Thyroid gland (tissue), 4 donors: ENCODE results near the gene AAK1. TPM values are rescaled to one million over a fixed set of nuclear protein-coding genes. Genes with fewer than 3 reads are reported as not detected.

Experiments used
- DNase-seq, 2 donors: peaks; one replicate each; pipeline ENCODE4 v3.0.0-alpha.2; 2019
- H3K27ac ChIP-seq, 3 donors: fragments of 200-600 bp; sonication (generic); 1 replicate in 2 of 3; 2 replicates in 1 of 3; pipeline ENCODE4 v1.5.1; 2016 to 2019; ENCODE audit warnings: mild to moderate bottlenecking in 1 of 3, moderate library complexity in 1 of 3
- H3K27me3 ChIP-seq: fragments of 200-600 bp; sonication (generic); one replicate; pipeline ENCODE4 v1.5.1; 2019
- H3K36me3 ChIP-seq, 2 donors: fragments of 200-600 bp; sonication (generic); one replicate each; pipeline ENCODE4 v1.5.1; 2016 to 2019
- H3K4me1 ChIP-seq, 2 donors: fragments of 200-600 bp; sonication (generic); one replicate each; pipeline ENCODE4 v1.5.1; 2017 to 2019
- H3K4me3 ChIP-seq, 3 donors: fragments of 200-600 bp; sonication (generic); replicated peaks in 1 of 3; 1 replicate in 2 of 3; 2 replicates in 1 of 3; pipeline ENCODE4 v1.5.1; 2016; ENCODE audit warnings: mild to moderate bottlenecking in 1 of 3
- H3K9me3 ChIP-seq: fragments of 200-600 bp; sonication (generic); one replicate; pipeline ENCODE4 v1.5.1; 2017
- POLR2A ChIP-seq, 2 donors: fragments of 450-650 bp; IDR thresholded peaks; one replicate each; pipeline ENCODE4 v1.6.1; 2017; ENCODE audit warnings: antibody characterized with exemption in 2 of 2, mild to moderate bottlenecking in 2 of 2, moderate library complexity in 1 of 2
- WGBS, 2 donors: methylation state at CpG; one replicate each; pipeline ENCODE4 v1.1.5; 2017; 5-methylcytosine and 5-hydroxymethylcytosine counted together
- intact Hi-C: fragments of 100-400 bp; cut with DNase I; formaldehyde crosslinking; loops from one replicate; pipeline ENCODE4 v1.15.1; 2023
- total RNA-seq, 4 donors: library from RNA; depleted of rRNA; stranded (reverse); fragments of >200 nt; gene quantifications; one replicate each; pipeline ENCODE4 v1.2.3, GENCODE V29; 2016
- TF ChIP-seq, protein P1 (sequence below), 6 experiments: fragments of 200-600 bp in 3 of 6; fragments of 450-650 bp in 3 of 6; sonication (generic) in 3 of 6; IDR thresholded peaks; one replicate each; pipeline ENCODE4 v1.5.1; 2016 to 2019; ENCODE audit warnings: antibody characterized with exemption in 6 of 6, mild to moderate bottlenecking in 2 of 6, inconsistent platforms in 1 of 6, moderate library complexity in 1 of 6

The AAK1 gene
- total RNA-seq, 4 donors from 2014 or later, result 82.0 to 174 (median 144) TPM

DNA sequence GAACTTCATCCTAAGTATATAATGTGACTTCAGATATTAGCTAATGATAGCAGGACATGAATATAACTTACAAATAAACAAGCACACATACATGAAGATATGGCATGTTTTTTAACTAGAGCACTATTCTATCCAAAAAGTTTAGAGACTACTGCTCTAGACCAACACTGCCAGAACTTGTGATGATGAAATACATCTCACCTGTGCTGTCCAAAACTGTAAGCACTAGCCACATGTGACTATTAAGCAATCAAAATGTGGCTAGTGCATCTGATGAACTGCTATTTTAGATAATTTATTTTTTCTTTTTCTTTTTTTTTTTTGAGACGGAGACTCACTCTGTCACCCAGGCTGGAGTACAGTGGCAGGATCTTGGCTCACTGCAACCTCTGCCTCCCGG is 7.1 kb downstream of the AAK1 start:
- no peaks in the 10 kb centered on the region for H3K9me3 ChIP-seq
- H3K4me3 ChIP-seq, result no peak overlapping the region
- H3K27me3 ChIP-seq, result no peaks in the 10 kb centered on the region
- no peak for TF ChIP-seq POLR2A (IDR thresholded peaks at IDR 0.05)
- TF ChIP-seq, protein P1, sequence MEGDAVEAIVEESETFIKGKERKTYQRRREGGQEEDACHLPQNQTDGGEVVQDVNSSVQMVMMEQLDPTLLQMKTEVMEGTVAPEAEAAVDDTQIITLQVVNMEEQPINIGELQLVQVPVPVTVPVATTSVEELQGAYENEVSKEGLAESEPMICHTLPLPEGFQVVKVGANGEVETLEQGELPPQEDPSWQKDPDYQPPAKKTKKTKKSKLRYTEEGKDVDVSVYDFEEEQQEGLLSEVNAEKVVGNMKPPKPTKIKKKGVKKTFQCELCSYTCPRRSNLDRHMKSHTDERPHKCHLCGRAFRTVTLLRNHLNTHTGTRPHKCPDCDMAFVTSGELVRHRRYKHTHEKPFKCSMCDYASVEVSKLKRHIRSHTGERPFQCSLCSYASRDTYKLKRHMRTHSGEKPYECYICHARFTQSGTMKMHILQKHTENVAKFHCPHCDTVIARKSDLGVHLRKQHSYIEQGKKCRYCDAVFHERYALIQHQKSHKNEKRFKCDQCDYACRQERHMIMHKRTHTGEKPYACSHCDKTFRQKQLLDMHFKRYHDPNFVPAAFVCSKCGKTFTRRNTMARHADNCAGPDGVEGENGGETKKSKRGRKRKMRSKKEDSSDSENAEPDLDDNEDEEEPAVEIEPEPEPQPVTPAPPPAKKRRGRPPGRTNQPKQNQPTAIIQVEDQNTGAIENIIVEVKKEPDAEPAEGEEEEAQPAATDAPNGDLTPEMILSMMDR (IDR thresholded peaks at IDR 0.05), result no peak
- intact Hi-C loops, result no loop called here
- H3K36me3 ChIP-seq, result no peaks in the 10 kb centered on the region
- 90 to 92% methylated on average over 2 of the region's 2 CpGs for WGBS, 2 donors
- peaks cover 60 to 67% of the 10 kb centered on the region in 2 donors for H3K4me1 ChIP-seq
- H3K27ac ChIP-seq, result no peak overlapping the region
- DNase-seq, result no peak

DNA sequence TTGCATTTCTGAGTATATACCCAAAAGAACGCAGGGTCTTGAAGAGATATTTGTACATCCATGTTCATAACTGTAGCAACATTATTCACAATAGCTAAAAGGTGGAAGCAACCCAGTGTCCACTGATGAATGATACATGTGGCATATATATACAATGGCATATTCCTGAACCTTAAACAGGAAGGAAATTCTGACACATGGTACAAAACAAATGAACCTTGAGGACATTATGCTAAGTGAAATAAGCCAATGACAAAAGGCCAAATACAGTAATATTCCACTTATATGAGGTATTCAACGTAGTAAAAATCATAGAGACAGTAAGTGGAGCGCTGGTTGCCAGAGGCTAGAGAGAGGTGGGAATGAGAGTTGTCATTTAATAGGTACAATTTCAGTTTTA is 8.1 kb downstream of the AAK1 start:
- DNase-seq, result no peak
- H3K4me3 ChIP-seq, result no peak overlapping the region
- H3K9me3 ChIP-seq, result no peaks in the 10 kb centered on the region
- no peaks in the 10 kb centered on the region for H3K36me3 ChIP-seq
- no peak for TF ChIP-seq POLR2A (IDR thresholded peaks at IDR 0.05)
- TF ChIP-seq, protein P1 (IDR thresholded peaks at IDR 0.05), result no peak
- H3K27ac ChIP-seq, result peak overlapping the region in 1 of 3 donors; percentile 30
- intact Hi-C loops, result no loop called here
- peaks cover 64 to 67% of the 10 kb centered on the region in 2 donors for H3K4me1 ChIP-seq
- H3K27me3 ChIP-seq, result no peaks in the 10 kb centered on the region
- WGBS, 2 donors, result 94 to 98% methylated on average over 3 of the region's 3 CpGs

DNA sequence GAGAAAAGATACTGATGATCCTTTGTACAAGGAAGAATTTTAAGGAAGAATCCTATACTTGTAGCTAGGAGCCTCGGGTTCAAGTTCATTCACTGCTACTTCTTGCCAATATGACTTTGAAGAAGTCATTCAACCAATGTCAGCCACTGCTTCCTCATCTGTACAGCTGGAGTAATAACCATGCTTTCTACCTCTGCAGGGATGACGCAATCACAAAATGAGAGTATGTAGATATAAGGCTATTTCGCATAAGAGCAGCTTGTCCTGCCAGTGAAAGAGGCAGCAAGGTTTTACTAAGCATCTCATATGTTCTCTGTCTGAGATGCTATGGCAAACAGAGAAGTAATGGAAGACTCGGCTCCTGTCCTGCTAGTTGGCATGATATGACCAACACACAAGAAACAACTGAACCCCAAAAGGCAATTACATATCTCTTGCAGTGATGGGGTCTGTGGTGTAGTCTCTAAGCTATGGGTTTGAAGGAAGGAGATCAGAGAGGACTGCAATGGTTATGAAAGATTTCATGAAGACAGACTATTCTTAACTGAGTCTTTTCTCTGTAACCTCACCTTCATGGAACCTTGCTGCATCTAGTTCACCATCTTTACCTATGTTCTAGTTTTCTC is 9.2 kb downstream of the AAK1 start:
- H3K4me1 ChIP-seq, result peaks cover 63 to 67% of the 10 kb centered on the region in 2 donors
- intact Hi-C loops, result no loop called here
- no peaks in the 10 kb centered on the region for H3K27me3 ChIP-seq
- DNase-seq, result no peak
- TF ChIP-seq, protein P1 (IDR thresholded peaks at IDR 0.05), result no peak
- no peak for TF ChIP-seq POLR2A (IDR thresholded peaks at IDR 0.05)
- H3K4me3 ChIP-seq, result no peak overlapping the region
- peak overlapping the region; percentile 12 to 20 (median 15) for H3K27ac ChIP-seq
- no peaks in the 10 kb centered on the region for H3K9me3 ChIP-seq
- 90 to 94% methylated on average over 4 of the region's 4 CpGs for WGBS, 2 donors
- H3K36me3 ChIP-seq, result no peaks in the 10 kb centered on the region

DNA sequence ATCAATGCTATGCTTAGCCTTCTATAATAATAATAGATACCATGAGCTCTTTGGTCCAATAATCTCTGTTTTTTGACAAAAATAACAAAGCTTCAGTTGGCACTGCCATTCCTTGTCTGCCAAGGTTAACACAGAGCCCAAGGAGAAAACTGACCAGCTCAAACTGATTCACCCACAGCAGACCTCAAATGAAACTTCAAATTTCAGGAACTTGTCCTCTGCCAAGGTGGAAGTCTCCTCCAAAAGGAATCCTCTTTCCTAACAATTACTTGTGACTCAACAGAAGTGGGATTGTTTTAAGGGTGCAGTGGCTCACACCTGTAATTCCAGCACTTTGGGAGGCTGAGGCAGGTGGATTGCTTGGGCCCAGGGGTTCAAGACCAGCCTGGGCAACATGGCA is 12.1 kb downstream of the AAK1 start:
- TF ChIP-seq, protein P1 (IDR thresholded peaks at IDR 0.05), result no peak
- TF ChIP-seq POLR2A (IDR thresholded peaks at IDR 0.05), result no peak
- H3K9me3 ChIP-seq, result no peaks in the 10 kb centered on the region

DNA sequence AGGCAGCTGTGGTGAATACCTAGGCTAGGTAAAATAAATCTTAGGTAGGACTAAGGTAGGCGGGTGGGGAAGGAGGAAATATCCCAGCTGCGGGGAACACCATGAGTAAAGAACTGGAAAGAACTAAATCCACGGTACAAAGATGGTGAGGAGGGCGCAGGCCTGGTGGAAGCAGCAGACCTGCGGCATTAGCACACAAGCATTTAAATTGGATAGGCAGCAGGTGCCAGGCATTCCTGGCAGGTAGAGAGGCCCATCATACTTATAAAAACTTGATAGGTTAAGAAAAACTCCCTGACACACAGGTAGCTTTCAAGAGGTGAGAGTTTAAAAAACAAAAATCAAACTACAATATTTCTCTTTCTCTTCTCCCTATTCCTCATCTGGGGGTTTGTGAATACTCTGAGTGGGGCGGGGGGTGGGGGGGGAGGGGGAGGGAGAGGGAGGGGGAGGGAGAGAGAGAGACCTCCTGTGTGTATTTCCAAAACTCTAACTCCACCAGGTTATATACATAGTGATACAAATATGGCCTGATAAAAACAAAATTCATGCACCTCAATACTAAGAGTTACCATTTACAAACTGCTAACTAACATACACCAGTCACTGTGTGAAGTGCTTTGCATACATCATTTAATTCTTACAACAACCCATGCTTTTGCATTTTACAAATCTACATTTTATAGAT is 13.5 kb downstream of the AAK1 start:
- WGBS, 2 donors, result 41 to 43% methylated on average over 6 of the region's 6 CpGs
- H3K27ac ChIP-seq, result peak overlapping the region; percentile 76 to 95 (median 88)
- peaks cover 72 to 76% of the 10 kb centered on the region in 2 donors for H3K4me1 ChIP-seq
- no peaks in the 10 kb centered on the region for H3K27me3 ChIP-seq
- intact Hi-C loops, result no loop called here
- H3K4me3 ChIP-seq, result no peak overlapping the region
- TF ChIP-seq, protein P1 (IDR thresholded peaks at IDR 0.05), result no peak
- peak in 1 of 2 donors; percentile 37 for TF ChIP-seq POLR2A (IDR thresholded peaks at IDR 0.05)
- peak; percentile 75 to 80 for DNase-seq
- H3K9me3 ChIP-seq, result no peaks in the 10 kb centered on the region
- no peaks in the 10 kb centered on the region for H3K36me3 ChIP-seq

More for the DNA sequence above, 12.1 kb downstream of the AAK1 start:
- peak in 1 of 2 donors; percentile 33 for DNase-seq
- intact Hi-C loops, result no loop called here
- peaks cover 64 to 77% of the 10 kb centered on the region in 2 donors for H3K4me1 ChIP-seq
- H3K4me3 ChIP-seq, result no peak overlapping the region
- no peaks in the 10 kb centered on the region for H3K36me3 ChIP-seq
- peak overlapping the region; percentile 76 to 95 (median 88) for H3K27ac ChIP-seq
- no peaks in the 10 kb centered on the region for H3K27me3 ChIP-seq
